Loucy (cell line): Measurements from ENCODE around the gene PFDN5.

Experiments used
- CTCF ChIP-seq: fragments of 200-600 bp; sonication (generic); conservative IDR thresholded peaks from 2 replicates; pipeline ENCODE4 v1.5.1; 2014; ENCODE audit warnings: mild to moderate bottlenecking, antibody characterized with exemption, low read length
- EZH2phosphoT487 ChIP-seq: fragments of 200-600 bp; IDR thresholded peaks from 2 replicates; pipeline ENCODE4 v1.6.1; 2018; ENCODE audit warnings: antibody characterized with exemption, mild to moderate bottlenecking, moderate library complexity, borderline replicate concordance

DNA sequence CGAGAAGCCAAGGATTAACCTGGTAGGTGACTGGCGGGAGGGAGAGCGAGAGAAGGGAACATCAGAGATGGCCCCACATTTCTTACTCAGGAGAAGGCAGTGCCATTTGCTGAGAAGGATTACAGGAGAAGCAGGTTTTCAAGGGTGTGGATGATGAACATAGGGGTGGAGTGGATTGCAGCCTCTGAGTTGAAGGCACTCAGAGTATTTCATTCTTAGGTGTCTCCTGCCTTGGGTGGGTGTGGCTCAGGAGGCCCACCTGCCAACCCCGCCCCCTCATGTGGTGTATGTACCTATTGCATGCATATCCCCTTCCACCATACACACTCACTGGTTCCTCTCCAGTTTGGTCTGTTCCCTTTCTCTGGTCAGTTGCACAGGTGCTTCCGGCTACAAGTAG, 20.9 kb upstream of the PFDN5 start:
- TF ChIP-seq CTCF (no peak), EZH2phosphoT487 (no peak)
